ENCODE data around the gene LEPROT.

LEPROT gene

DNA sequence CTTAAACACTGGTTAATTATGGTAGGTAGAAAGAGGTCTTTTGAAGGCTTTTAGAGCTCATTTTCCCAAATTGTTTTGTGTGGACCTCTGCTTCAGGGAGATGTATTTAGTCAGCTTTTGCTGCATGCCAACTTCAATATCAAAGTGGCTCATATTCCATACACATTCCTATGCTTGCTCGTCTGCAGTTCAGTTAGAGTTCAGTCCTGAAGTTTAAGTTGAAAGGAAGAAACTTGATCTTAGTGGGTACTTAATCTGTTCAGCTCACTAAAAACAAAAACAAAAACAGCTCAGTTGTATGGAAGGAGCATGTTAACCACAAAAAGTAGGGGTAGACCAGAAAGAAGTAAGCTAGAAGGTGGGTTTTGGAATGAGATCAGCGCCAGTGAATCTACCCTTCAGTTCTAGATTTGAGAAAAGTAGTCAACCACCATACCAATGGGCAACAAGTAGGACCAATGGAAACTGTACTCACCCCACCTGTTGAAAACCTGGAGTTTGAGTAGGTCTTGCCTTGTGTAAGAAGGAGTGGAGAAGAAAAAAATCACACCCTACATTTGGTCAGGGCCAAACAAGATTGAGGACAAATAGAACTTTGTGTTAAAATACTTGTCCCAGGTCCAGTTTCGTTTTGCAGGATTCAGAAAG lies 58.0 kb downstream of the LEPROT start:
- DNase-seq = no peak

DNA sequence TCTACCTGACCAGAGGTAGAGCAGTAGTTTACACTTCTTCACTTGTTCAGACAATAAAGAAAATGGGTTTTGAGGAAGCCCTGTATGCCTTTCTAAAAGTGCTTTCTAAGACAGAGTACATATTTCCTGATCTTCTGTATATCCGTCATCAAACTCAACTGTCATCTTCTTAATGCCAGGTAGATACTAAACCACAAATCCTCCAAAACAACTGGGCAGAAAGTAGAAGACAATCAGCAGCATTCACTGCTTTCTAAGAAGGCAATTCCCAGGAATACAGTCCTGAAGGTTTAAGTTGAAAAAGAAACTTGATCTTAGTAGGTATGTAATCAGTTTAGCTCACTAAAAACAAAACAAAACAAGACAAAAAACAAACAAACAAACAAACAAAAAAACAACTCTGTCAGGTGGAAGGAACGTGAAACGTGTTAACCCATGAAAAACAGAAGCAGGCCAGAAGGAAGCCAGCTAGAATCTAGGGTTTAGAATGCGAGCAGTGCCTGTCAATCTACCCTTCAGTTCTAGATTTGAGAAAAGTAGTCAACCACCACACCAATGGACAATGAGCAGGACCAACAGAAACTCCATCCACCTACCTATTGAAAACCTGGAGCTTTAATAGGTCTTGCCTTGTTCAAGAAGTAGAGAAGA lies 59.2 kb downstream of the LEPROT start:
- no peak for DNase-seq

DNA sequence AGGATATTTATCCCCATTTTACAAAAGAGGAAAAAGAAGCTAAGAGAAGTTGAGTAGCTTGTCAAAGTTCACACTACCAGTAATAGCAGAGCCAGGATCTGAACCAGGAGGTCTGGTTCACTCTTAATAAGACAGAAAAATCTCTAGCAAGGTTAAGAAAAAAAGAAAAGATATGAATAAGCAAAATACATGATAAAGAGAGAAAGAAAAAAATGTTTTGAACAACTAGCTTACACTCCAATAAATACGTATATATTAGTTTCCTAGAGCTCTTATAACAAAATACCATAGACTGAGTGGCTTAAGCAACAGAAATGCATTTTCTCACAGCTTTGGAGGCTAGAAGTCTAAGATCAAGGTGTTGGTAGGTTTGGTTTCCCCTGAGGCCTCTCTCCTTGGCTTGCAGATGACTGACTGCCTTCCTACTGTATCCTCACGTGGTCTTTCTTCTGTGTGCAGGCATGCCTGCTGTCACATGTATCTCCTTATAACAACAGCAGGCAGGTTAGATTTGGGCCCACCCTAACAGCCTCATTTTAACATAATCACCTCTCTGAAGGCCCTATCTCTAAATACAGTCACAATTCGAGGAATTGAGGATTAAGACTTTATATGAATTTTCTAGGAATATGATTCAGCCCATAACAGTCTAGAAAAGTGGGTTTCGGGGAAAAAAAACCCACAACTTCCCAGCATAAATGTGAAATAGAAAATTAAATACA lies 60.4 kb downstream of the LEPROT start:
- DNase-seq = no peak

DNA sequence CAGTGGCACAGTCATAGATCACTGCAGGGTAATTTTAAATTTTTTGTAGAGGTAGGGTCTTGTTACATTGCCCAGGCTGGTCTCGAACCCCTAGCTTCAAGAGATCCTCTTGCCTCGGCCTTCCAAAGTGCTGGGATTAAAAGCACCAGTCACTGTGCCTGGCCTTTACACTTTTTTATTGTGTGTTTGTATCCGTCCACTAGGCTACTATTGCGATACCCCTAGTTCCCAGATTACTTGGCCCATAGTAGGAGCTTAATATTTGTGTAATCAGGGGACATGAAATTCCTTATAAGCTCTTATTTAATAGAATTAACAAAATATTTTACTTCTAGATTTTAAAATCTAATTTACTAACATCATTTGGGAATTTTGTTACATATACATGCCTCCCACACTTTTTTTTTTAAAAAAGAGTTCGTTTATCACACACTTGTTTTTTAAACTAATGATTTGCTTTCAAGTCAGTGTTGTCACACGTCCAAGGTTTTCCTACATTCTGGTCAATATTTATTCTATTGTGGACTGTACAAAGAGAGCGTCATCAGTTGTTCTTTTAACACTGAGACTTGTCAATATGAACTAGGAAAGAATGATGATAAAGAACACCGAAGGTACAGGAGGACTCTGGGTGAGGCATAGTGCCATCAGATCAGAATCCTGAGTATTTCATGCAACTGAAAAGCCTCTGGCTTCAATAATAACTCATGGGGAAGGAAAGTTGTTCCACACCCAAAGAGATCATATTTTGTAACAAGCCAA lies 63.7 kb downstream of the LEPROT start:
- no peak for DNase-seq
